Brain microvascular endothelial cell (primary cell): ENCODE data around the gene MGME1.

Experiments used
- DNase-seq: peaks from one replicate; pipeline ENCODE4 v3.0.0-alpha.2; 2020
- H3K27ac ChIP-seq: fragments of 250-450 bp; sonication (Bioruptor Pico); 2 replicates; pipeline ENCODE4 v1.5.1; 2020; ENCODE audit warnings: mild to moderate bottlenecking, moderate library complexity
- H3K27me3 ChIP-seq: fragments of 250-450 bp; sonication (Bioruptor Pico); replicated peaks from 2 replicates; pipeline ENCODE4 v1.5.1; 2020; ENCODE audit warnings: mild to moderate bottlenecking
- H3K36me3 ChIP-seq: fragments of 250-450 bp; sonication (Bioruptor Pico); replicated peaks from 2 replicates; pipeline ENCODE4 v1.5.1; 2020; ENCODE audit warnings: mild to moderate bottlenecking
- H3K4me3 ChIP-seq: 2 replicates; pipeline ENCODE4 v1.5.1; 2011; ENCODE audit warnings: low read depth, mild to moderate bottlenecking, control low read depth, low read length, moderate library complexity
- in situ Hi-C: cut with HindIII; loops from 2 replicates; pipeline ENCODE4 v1.10.0; 2017; ENCODE audit warnings: low sequenced_read_pairs, low pct_ligation_motif_present
- TF ChIP-seq, protein P1 (sequence below): IDR thresholded peaks from 2 replicates; pipeline ENCODE4 v1.5.1; 2011; ENCODE audit warnings: low read depth, mild to moderate bottlenecking, moderate library complexity, low read length, control low read depth, inconsistent platforms; ENCODE audit errors: missing control alignments

MGME1 gene

DNA sequence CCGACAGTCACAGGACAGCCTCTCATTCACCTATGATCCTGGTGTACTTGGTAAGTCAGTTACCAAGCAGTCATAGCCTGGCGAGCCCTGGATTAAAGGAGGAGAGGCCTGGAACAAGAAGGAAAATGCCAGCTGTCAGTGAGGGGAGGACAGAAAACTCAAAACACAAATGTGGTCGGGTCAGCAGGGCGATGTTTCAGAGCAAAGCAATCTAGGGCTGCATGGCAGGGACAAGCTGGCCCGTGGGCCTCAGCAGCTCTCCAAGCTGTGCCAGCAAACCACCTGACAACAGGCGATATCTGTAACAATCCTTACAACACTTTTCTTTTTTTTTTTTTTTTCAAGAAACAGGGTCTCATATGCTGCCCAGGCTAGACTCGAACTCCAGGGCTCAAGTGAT, 40.3 kb downstream of the MGME1 start:
- H3K27me3 ChIP-seq = no peaks in the 10 kb centered on the region
- no peak for DNase-seq
- TF ChIP-seq, protein P1, sequence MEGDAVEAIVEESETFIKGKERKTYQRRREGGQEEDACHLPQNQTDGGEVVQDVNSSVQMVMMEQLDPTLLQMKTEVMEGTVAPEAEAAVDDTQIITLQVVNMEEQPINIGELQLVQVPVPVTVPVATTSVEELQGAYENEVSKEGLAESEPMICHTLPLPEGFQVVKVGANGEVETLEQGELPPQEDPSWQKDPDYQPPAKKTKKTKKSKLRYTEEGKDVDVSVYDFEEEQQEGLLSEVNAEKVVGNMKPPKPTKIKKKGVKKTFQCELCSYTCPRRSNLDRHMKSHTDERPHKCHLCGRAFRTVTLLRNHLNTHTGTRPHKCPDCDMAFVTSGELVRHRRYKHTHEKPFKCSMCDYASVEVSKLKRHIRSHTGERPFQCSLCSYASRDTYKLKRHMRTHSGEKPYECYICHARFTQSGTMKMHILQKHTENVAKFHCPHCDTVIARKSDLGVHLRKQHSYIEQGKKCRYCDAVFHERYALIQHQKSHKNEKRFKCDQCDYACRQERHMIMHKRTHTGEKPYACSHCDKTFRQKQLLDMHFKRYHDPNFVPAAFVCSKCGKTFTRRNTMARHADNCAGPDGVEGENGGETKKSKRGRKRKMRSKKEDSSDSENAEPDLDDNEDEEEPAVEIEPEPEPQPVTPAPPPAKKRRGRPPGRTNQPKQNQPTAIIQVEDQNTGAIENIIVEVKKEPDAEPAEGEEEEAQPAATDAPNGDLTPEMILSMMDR = no peak
- H3K27ac ChIP-seq = no peak overlapping the region
- in situ Hi-C loops = no loop called here
- no peak overlapping the region for H3K4me3 ChIP-seq
- no peaks in the 10 kb centered on the region for H3K36me3 ChIP-seq

DNA sequence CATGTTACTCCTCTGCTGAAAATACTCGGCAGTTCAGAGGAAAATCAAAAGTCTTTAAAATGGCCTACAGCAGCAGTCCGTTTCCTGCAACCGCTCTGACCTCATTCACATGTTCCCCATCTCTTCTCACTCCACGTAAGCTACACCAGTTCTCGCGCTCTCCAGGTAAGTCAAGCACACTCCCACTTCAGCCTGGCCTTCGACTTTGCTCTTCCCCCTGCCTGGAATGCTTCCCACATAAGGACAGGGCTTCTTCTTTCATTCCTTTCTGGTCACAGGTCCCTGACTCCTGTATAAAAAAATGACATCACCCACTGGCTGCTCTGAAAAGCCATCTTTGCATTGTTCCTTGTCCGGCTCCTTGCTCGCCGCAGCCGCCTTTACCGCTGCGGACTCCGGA, 42.7 kb downstream of the MGME1 start:
- in situ Hi-C loops = no loop called here
- no peak for DNase-seq
- TF ChIP-seq, protein P1 = no peak
- Histone ChIP-seq H3K27me3 (no peaks in the 10 kb centered on the region), H3K4me3 (no peak overlapping the region), H3K36me3 (no peaks in the 10 kb centered on the region), H3K27ac (no peak overlapping the region)

DNA sequence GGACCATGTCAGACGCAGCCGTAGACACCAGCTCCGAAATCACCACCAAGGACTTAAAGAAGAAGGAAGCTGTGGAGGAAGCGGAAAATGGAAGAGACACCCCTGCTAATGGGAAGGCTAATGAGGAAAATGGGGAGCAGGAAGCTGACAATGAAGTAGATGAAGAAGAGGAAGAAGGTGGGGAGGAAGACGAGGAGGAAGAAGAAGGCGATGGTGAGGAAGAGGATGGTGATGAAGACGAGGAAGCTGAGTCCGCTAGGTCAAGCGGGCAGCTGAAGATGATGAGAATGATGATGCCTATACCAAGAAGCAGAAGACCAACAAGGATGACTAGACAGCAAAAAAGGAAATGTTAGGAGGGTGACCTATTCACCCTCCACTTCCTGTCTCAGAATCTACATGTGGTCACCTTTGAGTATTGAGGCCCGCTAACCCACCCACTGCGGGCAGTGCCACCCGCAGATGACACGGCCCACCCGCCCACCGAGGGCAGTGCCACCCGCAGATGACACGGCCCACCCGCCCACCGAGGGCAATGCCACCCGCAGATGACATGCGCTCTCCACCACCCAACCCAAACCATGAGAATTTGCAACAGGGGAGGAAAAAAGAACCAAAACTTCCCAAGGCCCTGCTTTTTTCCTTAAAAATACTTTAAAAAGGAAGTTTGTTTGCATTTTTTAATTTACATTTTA, 43.3 kb downstream of the MGME1 start:
- no peak for DNase-seq
- H3K27ac ChIP-seq = no peak overlapping the region
- no peak overlapping the region for H3K4me3 ChIP-seq
- H3K36me3 ChIP-seq = no peaks in the 10 kb centered on the region
- no peaks in the 10 kb centered on the region for H3K27me3 ChIP-seq
- TF ChIP-seq, protein P1 = no peak
- in situ Hi-C loops = no loop called here

DNA sequence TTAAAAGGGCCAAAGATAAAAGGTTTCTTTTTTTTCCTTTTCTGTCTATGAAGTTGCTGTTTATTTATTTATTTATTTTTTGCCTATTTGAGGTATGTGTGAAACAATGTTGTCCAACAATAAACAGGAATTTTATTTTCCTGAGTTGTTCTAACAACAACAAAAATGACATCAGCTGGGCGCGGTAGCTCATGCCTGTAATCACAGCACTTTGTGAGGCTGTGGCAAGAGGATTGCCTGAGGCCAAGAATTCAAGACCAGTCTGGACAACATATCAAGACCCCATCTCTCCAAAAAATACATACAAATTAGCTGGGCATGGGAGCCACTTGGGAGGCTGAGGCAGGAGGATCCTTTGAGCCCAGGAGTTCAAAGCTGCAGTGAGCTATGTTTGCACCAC, 44.1 kb downstream of the MGME1 start:
- Histone ChIP-seq H3K4me3 (no peak overlapping the region), H3K36me3 (no peaks in the 10 kb centered on the region), H3K27me3 (no peaks in the 10 kb centered on the region), H3K27ac (no peak overlapping the region)
- DNase-seq = no peak
- in situ Hi-C loops = no loop called here
- TF ChIP-seq, protein P1 = no peak

DNA sequence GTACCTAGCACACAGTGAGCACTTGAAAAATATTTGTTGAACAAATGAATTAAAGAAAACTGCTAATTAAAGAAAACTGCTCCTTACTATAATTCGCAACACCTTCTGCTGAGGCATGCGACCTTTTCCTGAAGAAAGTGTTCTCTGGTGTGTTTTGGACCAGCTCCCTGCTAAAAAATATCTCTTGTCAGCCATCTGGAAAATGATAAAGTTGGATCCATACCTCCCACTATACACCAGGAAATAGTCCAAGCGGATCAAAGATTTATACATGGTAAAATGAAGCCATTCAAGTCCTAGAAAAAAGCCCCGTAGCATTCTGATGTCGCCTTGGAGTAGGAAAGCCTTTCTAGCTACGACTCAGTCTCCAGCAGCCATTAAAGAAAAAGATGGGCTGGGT, 45.6 kb downstream of the MGME1 start:
- no peaks in the 10 kb centered on the region for H3K27me3 ChIP-seq
- TF ChIP-seq, protein P1 = no peak
- no peak overlapping the region for H3K4me3 ChIP-seq
- DNase-seq = no peak
- no peaks in the 10 kb centered on the region for H3K36me3 ChIP-seq
- in situ Hi-C loops = no loop called here
- no peak overlapping the region for H3K27ac ChIP-seq

DNA sequence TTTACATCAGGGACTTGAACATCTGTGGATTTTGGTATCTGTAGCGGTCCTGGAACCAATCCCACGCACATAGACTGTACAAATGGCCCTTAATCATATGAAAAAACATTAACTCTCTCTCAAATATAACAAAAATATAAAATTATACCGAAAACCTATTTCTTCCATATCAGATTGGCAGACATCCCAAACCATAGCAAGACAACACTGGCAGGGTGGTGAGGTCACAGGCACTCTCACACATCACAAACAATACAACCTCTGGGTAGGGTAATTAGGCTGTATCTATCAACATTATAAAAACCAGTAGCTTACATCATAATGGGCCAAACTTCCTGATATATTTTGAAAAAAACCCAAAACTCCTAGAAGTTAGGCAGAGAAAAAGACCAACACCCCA, 48.0 kb downstream of the MGME1 start:
- H3K27me3 ChIP-seq = no peaks in the 10 kb centered on the region
- TF ChIP-seq, protein P1 = no peak
- no peak for DNase-seq
- H3K36me3 ChIP-seq = no peaks in the 10 kb centered on the region
- no peak overlapping the region for H3K4me3 ChIP-seq
- in situ Hi-C loops = no loop called here
- H3K27ac ChIP-seq = no peak overlapping the region
